GM23338 (cell line): ENCODE measurements around the gene MMRN2. TPM values are rescaled to one million over a fixed set of nuclear protein-coding genes. Genes with fewer than 3 reads are reported as not detected.

Experiments
- ATAC-seq: fragments of 200-7000 bp; cut with Tn5 transposase; 3 replicates; pipeline ENCODE4 v1.9.1; 2020
- DNase-seq: peaks from one replicate; pipeline ENCODE4 v3.0.0-alpha.2; 2015; ENCODE audit warnings: low spot score
- H2AFZ ChIP-seq: fragments of 200-600 bp; sonication (generic); 2 replicates; pipeline ENCODE4 v1.8.0; 2016; ENCODE audit warnings: antibody characterized with exemption, mild to moderate bottlenecking, moderate library complexity
- H3F3A ChIP-seq: fragments of 200-600 bp; sonication (generic); replicated peaks from 2 replicates; pipeline ENCODE4 v1.8.0; 2017; ENCODE audit warnings: antibody characterized with exemption, mixed run types, low read depth
- H3K27ac ChIP-seq: fragments of 200-600 bp; sonication (generic); 2 replicates; pipeline ENCODE4 v1.6.1; 2016; ENCODE audit warnings: low read depth
- H3K27me3 ChIP-seq: fragments of 200-600 bp; sonication (generic); 2 replicates; pipeline ENCODE4 v1.8.0; 2016; ENCODE audit warnings: mild to moderate bottlenecking, mixed run types, moderate library complexity; ENCODE audit not compliant: insufficient read depth
- H3K36me3 ChIP-seq: fragments of 200-600 bp; sonication (generic); 2 replicates; pipeline ENCODE4 v1.8.0; 2016; ENCODE audit warnings: mild to moderate bottlenecking; ENCODE audit not compliant: insufficient read depth
- H3K4me1 ChIP-seq: fragments of 200-600 bp; sonication (generic); 2 replicates; pipeline ENCODE4 v1.8.0; 2016; ENCODE audit warnings: mild to moderate bottlenecking, moderate library complexity; ENCODE audit not compliant: insufficient read depth
- H3K4me2 ChIP-seq: fragments of 200-600 bp; sonication (generic); 2 replicates; pipeline ENCODE4 v1.7.1; 2017; ENCODE audit warnings: mixed run types
- H3K4me3 ChIP-seq: fragments of 200-600 bp; sonication (generic); 2 replicates; pipeline ENCODE4 v1.6.1; 2016; ENCODE audit warnings: mixed run types
- H3K79me2 ChIP-seq: fragments of 200-600 bp; sonication (generic); replicated peaks from 2 replicates; pipeline ENCODE4 v1.8.0; 2017; ENCODE audit warnings: mild to moderate bottlenecking; ENCODE audit not compliant: insufficient read depth
- H3K9me2 ChIP-seq: fragments of 200-600 bp; sonication (generic); 2 replicates; pipeline ENCODE4 v1.8.0; 2017; ENCODE audit not compliant: insufficient read depth
- H4K20me1 ChIP-seq: fragments of 200-600 bp; sonication (generic); replicated peaks from 2 replicates; pipeline ENCODE4 v1.8.0; 2017; ENCODE audit warnings: mild to moderate bottlenecking; ENCODE audit not compliant: insufficient read depth
- H3K27ac Mint-ChIP-seq: 2 replicates; pipeline ENCODE4 v1.8.0; 2020; ENCODE audit warnings: inconsistent platforms, mild to moderate bottlenecking, moderate library complexity, mixed read lengths
- H3K27me3 Mint-ChIP-seq: 3 replicates; pipeline ENCODE4 v1.8.0; 2022; ENCODE audit warnings: low read depth, mild to moderate bottlenecking, moderate library complexity, mixed read lengths, inconsistent platforms; ENCODE audit not compliant: insufficient read depth, poor library complexity
- H3K36me3 Mint-ChIP-seq: 3 replicates; pipeline ENCODE4 v1.8.0; 2021; ENCODE audit warnings: low read depth, mild to moderate bottlenecking, inconsistent platforms, moderate library complexity, mixed read lengths
- H3K4me1 Mint-ChIP-seq: 3 replicates; pipeline ENCODE4 v1.8.0; 2020; ENCODE audit warnings: mild to moderate bottlenecking, inconsistent platforms, mixed read lengths
- H3K4me3 Mint-ChIP-seq: 3 replicates; pipeline ENCODE4 v1.8.0; 2021; ENCODE audit warnings: moderate library complexity, mild to moderate bottlenecking, inconsistent platforms, mixed read lengths
- H3K9me3 Mint-ChIP-seq: 3 replicates; pipeline ENCODE4 v1.8.0; 2020; ENCODE audit warnings: moderate library complexity, mild to moderate bottlenecking, inconsistent platforms, mixed read lengths
- CREB1 ChIP-seq: fragments of 250-450 bp; sonication (Bioruptor Pico); IDR thresholded peaks from 2 replicates; pipeline ENCODE4 v1.5.0; 2020; ENCODE audit warnings: low read depth, mild to moderate bottlenecking, moderate library complexity
- CTCF ChIP-seq, 2 experiments: fragments of 200-600 bp in 1 of 2; sonication (generic) in 1 of 2; conservative IDR thresholded peaks; 2 replicates each; pipeline versions ENCODE4 v1.5.1 to v1.6.1; 2016 to 2017; ENCODE audit warnings: antibody characterized with exemption in 2 of 2, low read depth in 2 of 2, mild to moderate bottlenecking in 2 of 2, moderate library complexity in 1 of 2
- ETS1 ChIP-seq: IDR thresholded peaks from 2 replicates; pipeline ENCODE4 v1.6.1; 2016; ENCODE audit warnings: antibody characterized with exemption
- EZH2 ChIP-seq: fragments of 200-600 bp; sonication (generic); IDR thresholded peaks from one replicate; pipeline ENCODE4 v1.8.0; 2017; ENCODE audit warnings: antibody characterized with exemption, mild to moderate bottlenecking, low read depth; ENCODE audit not compliant: unreplicated experiment
- EZH2phosphoT487 ChIP-seq: fragments of 200-600 bp; sonication (generic); IDR thresholded peaks from one replicate; pipeline ENCODE4 v1.8.1; 2018; ENCODE audit warnings: antibody characterized with exemption; ENCODE audit not compliant: unreplicated experiment
- JUNB ChIP-seq: IDR thresholded peaks from one replicate; pipeline ENCODE4 v1.6.1; 2016; ENCODE audit warnings: antibody characterized with exemption; ENCODE audit not compliant: unreplicated experiment
- NANOG ChIP-seq: IDR thresholded peaks from 2 replicates; pipeline ENCODE4 v1.6.1; 2016; ENCODE audit warnings: antibody characterized with exemption, borderline replicate concordance
- POLR2AphosphoS5 ChIP-seq: IDR thresholded peaks from 2 replicates; pipeline ENCODE4 v1.6.1; 2016; ENCODE audit warnings: antibody characterized with exemption, low read depth
- REST ChIP-seq: IDR thresholded peaks from one replicate; pipeline ENCODE4 v1.6.1; 2018; ENCODE audit warnings: antibody characterized with exemption; ENCODE audit not compliant: unreplicated experiment
- STAT1 ChIP-seq: IDR thresholded peaks from one replicate; pipeline ENCODE4 v1.6.1; 2016; ENCODE audit warnings: antibody characterized with exemption; ENCODE audit not compliant: unreplicated experiment
- ZNF114 ChIP-seq: fragments of 250-450 bp; sonication (Bioruptor Pico); IDR thresholded peaks from 2 replicates; pipeline ENCODE4 v1.5.0; 2020; ENCODE audit warnings: mild to moderate bottlenecking, moderate library complexity
- ZNF331 ChIP-seq: fragments of 250-450 bp; sonication (Bioruptor Pico); IDR thresholded peaks from 2 replicates; pipeline ENCODE4 v1.5.0; 2020; ENCODE audit warnings: low read depth, mild to moderate bottlenecking, moderate library complexity
- polyA plus RNA-seq: library from polyadenylated mRNA; unstranded; fragments of >200 nt; fragmentation: Nextera tagmentation; extraction: Ambion mirVana; gene quantifications from 2 replicates; pipeline ENCODE4 v1.2.1, GENCODE V29; 2016
- total RNA-seq: library from RNA; depleted of rRNA; stranded (reverse); fragments of >200 nt; shearing (Covaris generic); gene quantifications from 2 replicates; pipeline ENCODE4 v1.2.3, GENCODE V29; 2014

MMRN2 gene
- total and polyA plus RNA-seq, 2 experiments from 2014 or later: 0.32 to 2.4 TPM

- no peak overlapping the region for H3K4me3 Mint-ChIP-seq
- Histone ChIP-seq H3K4me3 (no peak overlapping the region), H3K4me1 (peaks cover 9% of the 10 kb centered on the region), H3K27me3 (peaks cover 8% of the 10 kb centered on the region; the same call in 1 of the 2 replicates), H3K4me2 (no peak overlapping the region), H4K20me1 (no peaks in the 10 kb centered on the region), H3K27ac (no peak overlapping the region), H2AFZ (peak overlapping the region; percentile 91), H3K9me2 (no peaks in the 10 kb centered on the region), H3F3A (no peaks in the 10 kb centered on the region), H3K36me3 (no peaks in the 10 kb centered on the region), H3K79me2 (no peaks in the 10 kb centered on the region)
- ATAC-seq: peak; percentile 84
- peaks cover 23% of the 10 kb centered on the region for H3K27me3 Mint-ChIP-seq
- DNase-seq: peak; percentile 89
- no peak overlapping the region for H3K27ac Mint-ChIP-seq
- TF ChIP-seq CTCF (conservative IDR thresholded peaks at IDR 0.05; ENCODE audit: low read depth in 2 of 2) (peak; percentile 74 to 86), ZNF331 (CRISPR knock-in tag) (no peak)
- peaks cover 5% of the 10 kb centered on the region for H3K9me3 Mint-ChIP-seq
- H3K4me1 Mint-ChIP-seq: peaks cover 16% of the 10 kb centered on the region
- H3K36me3 Mint-ChIP-seq: peaks cover 7% of the 10 kb centered on the region; the same call in 2 of the 3 replicates
These were observed 11.8 kb downstream of the MMRN2 start for GRCh38 chr10:86945361-86946212.

GRCh38 chr10:86944907-86945306 lies 12.5 kb downstream of the MMRN2 start:
- peaks cover 3% of the 10 kb centered on the region; the same call in 2 of the 3 replicates for H3K9me3 Mint-ChIP-seq
- peaks cover 27% of the 10 kb centered on the region for H3K27me3 Mint-ChIP-seq
- ATAC-seq (no peak), DNase-seq (no peak)
- H3K79me2 ChIP-seq: no peaks in the 10 kb centered on the region
- no peak overlapping the region for H3K4me3 Mint-ChIP-seq
- no peak overlapping the region for H3K4me2 ChIP-seq
- H3F3A ChIP-seq: no peaks in the 10 kb centered on the region
- H3K4me1 ChIP-seq: peaks cover 6% of the 10 kb centered on the region; the same call in 1 of the 2 replicates
- no peaks in the 10 kb centered on the region for H4K20me1 ChIP-seq
- H3K27ac Mint-ChIP-seq: no peak overlapping the region
- no peak overlapping the region for H3K27ac ChIP-seq
- H3K36me3 ChIP-seq: no peaks in the 10 kb centered on the region
- peaks cover 8% of the 10 kb centered on the region; the same call in 1 of the 2 replicates for H3K27me3 ChIP-seq
- H3K4me1 Mint-ChIP-seq: peaks cover 12% of the 10 kb centered on the region
- H3K4me3 ChIP-seq: no peak overlapping the region
- no peaks in the 10 kb centered on the region for H3K9me2 ChIP-seq
- H3K36me3 Mint-ChIP-seq: 0 out of 3 replicates have a peak, but pooled peaks cover 5% of the 10 kb centered on the region
- no peak overlapping the region; the same call in 1 of the 2 replicates for H2AFZ ChIP-seq
- TF ChIP-seq POLR2AphosphoS5: no peak
- no peak for TF ChIP-seq CTCF (conservative IDR thresholded peaks at IDR 0.05; ENCODE audit: low read depth in 2 of 2)
- TF ChIP-seq ETS1: no peak
- TF ChIP-seq NANOG: no peak
- no peak for TF ChIP-seq REST
- TF ChIP-seq EZH2phosphoT487: no peak
- no peak for TF ChIP-seq ZNF114
- no peak for TF ChIP-seq JUNB
- TF ChIP-seq EZH2: no peak
- no peak for TF ChIP-seq CREB1
- TF ChIP-seq STAT1: no peak
- TF ChIP-seq ZNF331 (CRISPR knock-in tag): no peak
